GM19043 (cell line): ENCODE data around the gene ZNF346.

Experiments
- ATAC-seq: cut with Tn5 transposase; IDR thresholded peaks from one replicate; pipeline ENCODE4 v1.9.1; 2021; ENCODE audit warnings: low read depth; ENCODE audit not compliant: unreplicated experiment

ZNF346 gene

DNA sequence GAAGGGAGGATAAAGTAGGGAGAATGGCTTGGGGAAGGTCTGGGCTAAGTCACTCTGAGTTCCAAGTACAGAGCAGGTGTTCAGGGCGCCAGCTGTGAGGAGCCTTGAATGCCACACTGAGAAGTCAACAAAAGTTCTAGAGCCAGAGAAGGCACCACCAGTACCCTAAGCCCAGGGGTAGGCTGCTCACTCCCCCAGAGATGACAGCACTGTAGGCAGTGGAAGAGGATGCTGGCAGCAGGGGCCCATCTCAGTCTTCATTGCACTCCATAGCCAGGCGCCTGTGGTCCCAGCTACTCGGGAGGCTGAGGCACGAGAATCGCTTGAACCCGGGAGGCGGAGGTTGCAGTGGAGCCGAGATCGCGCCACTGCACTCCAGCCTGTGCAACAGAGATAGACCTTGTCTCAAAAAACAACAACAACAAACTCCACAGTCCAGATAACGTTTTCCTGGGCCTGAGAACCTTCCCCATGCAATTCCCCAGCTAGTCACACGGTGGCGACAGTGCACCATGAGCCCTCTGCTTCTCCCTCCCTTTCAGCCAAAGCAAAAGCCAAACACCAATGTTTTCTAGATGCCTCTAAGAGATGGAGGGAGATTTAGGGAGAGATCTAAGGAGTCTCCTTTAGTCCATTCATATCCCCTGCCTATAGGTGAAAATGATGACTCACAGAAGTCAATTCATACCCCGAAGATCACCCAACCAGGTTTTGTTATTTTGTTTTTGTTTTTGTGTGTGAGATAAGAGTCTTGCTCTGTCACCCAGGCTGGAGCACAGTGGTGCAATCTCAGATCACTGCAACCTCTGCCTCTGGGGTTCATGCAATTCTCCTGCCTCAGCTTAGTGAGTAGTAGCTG lies 91.3 kb downstream of the ZNF346 start:
- ATAC-seq: no peak

DNA sequence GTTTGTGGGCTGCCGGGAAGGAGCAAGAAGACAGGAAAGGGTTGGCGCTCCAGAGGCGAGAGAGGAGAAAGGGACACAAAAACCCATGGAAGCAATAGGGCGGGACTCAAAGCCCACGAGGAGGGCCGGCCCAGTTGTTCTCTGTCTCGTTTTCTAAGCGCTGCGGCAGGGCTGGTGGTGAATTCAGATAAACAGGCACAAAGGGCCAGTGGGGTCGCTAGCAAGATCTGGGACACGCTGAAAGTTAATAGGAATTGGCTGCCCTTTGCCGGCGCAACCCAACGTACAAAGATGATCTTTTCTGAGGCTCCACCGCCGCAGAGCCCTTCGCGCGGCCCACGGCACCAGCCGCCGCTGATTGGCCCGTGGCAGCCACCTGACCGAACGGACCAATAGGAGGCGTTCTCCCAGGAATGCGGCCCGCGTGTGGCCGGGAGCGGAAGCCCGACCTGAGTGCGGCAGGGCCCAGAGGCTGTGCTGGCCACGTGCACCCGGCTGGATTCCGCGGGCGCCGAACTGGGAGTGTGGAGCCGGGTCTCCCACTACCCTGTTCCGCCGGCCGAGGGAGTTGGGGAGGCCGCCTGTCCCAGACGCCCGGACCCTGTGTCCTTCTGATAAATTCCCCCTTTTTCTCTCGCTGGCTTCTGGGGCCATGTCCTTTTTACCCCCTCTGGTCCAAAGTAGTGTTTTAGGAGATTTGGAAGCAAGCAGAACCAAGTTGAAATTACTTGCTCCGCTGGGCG lies 94.3 kb downstream of the ZNF346 start:
- ATAC-seq: no peak

DNA sequence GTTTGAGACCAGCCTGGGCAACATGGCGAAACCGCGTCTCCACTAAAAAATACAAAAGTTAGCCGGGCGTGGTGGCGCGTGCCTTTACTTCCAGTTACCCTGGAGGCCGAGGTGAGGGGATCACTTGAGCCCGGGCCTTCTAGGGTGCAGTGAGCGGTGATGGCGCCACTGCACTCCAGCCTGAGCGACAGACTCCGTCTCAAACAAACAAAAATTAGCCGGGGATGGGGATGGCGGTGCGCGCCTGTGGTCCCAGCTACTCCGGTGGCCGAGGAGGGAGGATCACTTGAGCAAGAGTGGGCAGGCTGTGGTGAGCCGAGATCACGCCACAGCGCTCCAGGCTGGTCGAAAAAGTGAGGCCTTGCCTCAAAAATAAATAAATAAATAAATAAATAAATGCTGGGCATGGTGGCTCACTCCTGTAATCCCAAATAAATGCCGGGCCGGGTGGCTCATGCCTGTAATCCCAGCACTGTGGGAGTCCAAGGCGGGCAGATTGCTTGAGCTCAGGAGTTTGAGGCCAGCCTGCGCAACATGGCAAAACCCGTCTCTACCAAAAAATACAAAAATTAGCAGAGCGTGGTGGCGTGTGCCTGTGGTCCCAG lies 95.0 kb downstream of the ZNF346 start:
- no peak for ATAC-seq

DNA sequence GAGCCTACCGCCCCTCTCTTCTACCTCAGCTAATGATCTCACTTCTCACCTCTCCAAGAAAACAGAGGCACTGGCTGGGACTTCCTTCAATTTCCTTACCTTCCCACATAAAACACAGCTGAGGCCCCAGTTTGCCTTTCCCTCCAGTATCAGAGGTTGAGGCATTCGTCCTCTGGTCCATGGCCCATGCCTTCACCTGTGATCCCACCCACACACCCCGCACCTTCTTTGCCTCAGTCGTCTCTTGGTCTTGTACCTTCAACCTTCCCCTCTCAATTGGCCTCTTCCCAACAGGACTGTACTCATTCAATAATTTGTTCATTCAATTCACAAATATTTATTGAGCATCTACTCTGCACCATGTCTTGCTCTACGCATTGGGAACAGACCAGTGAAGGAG lies 100.1 kb downstream of the ZNF346 start:
- ATAC-seq: no peak

DNA sequence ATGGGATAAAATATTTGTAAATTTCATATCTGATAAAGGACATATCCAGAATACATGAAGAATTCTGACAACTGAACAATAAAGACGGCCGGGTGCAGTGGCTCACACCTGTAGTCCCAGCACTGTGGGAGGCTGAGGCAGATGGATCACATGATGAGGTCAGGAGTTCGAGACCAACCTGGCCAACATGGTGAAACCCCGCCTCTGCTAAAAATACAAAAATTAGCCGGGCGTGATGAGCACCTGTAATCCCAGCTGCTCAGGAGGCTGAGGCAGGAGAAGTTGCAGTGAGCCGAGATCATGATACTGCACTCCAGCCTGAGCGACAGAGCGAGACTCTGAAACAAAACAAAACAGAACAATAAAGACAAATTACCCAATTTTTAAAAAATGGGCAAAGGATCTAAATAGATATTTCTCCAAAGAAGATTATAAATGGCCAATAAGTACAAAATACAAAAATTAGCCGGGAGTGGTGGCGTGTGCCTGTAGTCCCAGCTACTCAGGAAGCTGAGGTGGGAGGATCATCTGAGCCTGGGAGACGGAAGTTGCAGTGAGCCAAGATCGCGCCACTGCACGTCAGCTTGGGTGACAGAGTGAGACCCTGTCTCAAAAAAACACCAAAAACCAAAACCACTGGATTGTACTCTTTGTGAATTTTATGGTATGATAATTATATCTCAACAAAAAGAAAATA lies 101.4 kb downstream of the ZNF346 start:
- ATAC-seq: peak; percentile 56

DNA sequence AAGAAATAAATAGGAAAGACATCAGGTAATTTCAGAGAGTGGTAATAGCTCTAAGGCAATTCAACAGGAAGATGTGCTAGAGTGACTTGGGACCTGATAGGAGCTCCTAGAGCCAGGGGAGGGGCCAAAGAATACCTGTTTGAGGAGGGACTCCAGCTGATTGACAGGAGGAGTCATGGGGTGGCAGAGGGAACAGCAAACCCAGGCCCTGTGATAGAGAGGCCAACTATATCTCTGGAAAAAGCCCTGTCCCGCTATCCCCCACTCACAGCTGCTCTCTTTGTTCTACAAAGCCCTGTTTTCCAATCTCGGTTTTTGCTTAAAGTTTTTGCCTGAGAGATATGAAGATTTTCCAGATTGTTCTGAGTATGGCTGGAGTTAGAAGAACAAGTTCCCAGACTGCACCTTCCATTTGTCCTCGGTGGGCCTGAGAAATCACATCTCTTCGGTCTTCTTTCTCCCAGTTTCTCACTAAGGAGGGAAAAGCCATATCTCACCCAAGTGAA lies 102.0 kb downstream of the ZNF346 start:
- ATAC-seq: peak; percentile 71

DNA sequence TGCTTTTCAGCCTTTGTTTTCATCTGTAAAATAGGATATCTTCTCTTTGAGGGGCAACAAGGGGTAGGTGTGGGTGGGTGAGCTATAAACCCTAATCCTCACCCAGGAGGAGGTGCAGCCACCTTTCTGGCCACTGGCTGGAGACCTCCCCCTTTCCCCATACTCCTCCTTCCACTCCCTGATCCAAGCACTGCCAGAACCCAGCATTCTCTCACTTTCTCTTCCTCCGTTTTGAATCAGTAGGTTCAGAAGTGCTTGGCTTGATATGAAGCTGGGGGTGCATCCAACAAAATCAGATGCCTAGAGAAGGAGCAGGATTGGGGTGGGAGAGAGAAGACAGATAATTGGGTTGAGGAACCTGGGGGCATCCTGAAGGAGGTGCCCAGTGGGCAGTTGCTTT lies 104.3 kb downstream of the ZNF346 start:
- ATAC-seq: no peak

- ATAC-seq: no peak
Measured at GRCh38 chr5:177128551-177128981, 106.1 kb downstream of the ZNF346 start.

DNA sequence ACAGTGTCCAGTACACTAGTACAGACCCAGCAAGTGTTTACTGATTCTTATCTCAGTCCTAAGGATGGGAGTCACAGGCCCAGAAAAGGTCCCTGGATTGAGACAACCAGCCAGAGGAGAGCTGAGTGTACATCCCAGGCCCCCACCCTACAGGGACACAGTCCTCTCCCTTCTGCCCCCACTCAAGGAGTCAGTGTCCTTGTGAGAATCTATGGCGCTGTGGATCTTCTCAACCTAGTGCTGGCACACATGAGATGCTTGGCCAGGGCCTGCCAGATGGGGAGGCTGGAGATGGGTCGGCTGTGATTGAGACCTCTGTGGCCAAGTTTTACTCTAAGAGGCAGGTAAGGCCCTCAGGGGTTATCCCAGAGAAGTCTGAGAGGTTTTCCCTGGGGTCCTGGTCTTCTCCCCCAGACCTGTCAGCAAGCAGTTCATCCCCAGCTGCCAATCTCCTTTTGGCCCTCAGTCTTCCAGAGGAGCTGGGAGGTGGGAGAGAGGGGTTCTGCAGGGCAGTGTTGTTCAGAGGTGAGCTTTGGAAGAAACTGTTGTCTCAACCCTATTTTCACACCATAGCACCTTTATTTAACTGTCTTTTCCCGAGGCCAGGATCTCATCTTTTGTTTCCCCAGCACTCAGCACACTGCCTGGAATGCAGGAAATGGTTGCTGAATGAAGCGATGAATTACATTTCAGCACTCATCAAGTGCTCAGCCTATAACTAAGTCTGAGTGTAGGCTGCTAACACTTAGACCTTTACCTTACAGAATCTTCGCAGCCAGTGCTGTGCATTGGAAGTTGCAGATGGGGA lies 107.9 kb downstream of the ZNF346 start:
- ATAC-seq: no peak
